ENCODE measurements around the gene NTNG2. TPM values are rescaled to one million over a fixed set of nuclear protein-coding genes. Genes with fewer than 3 reads are reported as not detected.

Gene NTNG2
- polyA plus RNA-seq, 3 donors: 0.20 to 0.40 (median 0.32) TPM

DNA sequence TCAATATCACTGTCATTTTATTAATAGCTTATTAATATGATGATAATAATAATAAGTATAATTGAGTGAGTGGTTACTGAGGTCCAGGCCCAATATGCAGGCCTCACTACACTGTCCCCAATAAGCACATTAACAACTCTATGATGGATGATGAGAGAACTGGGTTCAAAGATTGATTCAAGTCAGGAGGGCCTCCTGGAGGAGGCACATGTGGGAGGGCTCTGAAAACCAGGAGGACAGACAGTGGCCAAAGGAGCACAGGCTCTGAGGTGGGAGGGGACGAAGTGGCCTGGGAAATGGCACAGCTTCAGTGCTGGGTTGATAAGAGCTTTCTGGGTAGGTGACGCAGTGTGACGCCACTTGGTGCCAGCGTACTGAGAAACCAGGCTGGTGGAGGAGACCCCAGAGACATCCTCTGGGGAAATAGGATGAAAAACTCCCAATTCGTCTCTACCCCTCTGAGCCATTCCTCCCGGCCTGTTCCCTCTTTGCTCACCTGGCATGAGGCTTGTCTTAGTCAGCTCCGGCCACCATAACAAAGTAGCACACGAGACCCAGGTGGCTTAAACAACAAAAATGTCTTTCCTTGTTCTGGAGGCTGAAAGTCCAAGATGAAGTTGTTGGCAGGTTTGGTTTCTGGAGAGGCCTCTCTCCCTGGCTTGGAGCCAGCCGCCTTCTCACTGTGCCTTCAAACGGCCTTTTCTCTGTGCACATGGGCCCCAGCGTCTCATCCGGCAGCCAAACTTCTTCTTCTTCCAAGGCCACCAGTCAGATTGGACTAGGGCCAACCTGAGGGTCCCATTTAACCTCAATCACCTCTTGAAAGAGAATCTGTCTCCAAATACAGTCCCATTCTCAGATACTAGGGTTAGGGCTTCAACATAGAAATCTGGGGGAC, 31.6 kb downstream of the NTNG2 start:
- DNase-seq (ENCODE audit: extremely low read depth in 1 of 11, low read depth in 9 of 11, low spot score in 4 of 11): no peak

DNA sequence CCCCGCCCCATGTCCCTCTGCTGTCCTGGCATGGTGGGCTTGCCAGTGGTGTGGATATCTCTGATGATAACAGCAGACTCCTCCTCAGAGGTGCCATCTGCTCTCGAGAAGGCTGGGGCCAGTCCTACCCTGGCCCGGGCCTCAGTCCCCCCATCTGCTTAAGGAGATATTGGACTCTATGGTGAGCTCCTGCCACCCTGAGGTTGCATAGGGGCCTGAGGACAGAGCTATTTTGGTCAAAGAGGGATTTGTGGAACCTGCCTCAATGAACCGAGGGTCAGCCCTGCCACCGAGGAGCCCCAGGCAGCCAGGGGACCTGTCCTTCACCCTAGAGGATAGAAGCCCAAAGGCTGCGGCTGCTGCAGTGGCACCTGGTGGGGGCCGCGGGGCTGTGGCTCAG, 32.6 kb downstream of the NTNG2 start:
- no peak for DNase-seq (ENCODE audit: extremely low read depth in 1 of 11, low read depth in 9 of 11, low spot score in 4 of 11)

DNA sequence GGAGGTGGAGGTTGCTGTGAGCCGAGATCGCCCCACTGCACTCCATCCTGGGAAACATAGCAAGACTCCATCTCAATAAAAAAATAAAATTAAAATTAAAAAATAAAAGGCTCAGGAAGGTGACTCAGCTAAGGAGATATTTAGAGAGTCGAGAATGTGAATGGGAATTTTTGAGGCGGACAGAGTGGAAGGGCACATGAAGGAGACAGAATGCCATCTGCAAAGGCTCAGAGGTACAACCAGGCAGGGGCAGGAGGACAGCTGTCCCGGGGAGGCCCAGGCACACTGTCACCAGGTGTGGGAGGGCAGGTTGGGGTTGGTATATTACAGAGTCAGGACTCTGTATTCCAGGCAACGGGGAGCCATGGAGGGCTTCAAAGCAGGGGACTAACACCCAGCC, 35.5 kb downstream of the NTNG2 start:
- no peak for DNase-seq (ENCODE audit: extremely low read depth in 1 of 11, low read depth in 9 of 11, low spot score in 4 of 11)

DNA sequence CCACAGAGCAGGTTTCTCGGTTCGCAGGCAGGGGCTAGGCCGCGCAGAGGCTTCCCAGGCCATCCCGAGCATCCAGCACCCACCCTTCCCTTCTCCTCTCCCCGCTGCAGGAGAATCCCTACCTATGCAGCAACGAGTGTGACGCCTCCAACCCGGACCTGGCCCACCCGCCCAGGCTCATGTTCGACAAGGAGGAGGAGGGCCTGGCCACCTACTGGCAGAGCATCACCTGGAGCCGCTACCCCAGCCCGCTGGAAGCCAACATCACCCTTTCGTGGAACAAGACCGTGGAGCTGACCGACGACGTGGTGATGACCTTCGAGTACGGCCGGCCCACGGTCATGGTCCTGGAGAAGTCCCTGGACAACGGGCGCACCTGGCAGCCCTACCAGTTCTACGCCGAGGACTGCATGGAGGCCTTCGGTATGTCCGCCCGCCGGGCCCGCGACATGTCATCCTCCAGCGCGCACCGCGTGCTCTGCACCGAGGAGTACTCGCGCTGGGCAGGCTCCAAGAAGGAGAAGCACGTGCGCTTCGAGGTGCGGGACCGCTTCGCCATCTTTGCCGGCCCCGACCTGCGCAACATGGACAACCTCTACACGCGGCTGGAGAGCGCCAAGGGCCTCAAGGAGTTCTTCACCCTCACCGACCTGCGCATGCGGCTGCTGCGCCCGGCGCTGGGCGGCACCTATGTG, 36.1 kb downstream of the NTNG2 start:
- DNase-seq (ENCODE audit: extremely low read depth in 1 of 11, low read depth in 9 of 11, low spot score in 4 of 11): no peak

DNA sequence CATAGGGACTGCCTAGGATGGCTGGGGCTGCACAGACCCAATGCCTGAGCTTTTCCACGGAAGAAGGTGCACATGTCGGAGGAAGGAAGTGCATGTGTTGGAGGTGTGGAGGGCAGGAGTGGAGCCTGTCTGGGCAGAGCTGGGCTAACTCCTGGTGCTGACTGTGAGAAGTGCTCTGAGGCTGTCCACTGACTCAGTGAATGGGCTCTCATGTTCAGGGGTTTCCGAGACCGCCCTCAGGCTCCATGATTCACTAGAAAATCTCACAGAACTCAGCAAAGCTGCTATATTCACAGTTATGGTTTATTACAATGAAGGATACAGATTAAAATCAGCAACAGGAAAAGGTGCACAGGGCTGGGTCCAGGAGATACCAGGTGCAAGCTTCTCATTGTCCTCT, 37.2 kb downstream of the NTNG2 start:
- no peak for DNase-seq (ENCODE audit: extremely low read depth in 1 of 11, low read depth in 9 of 11, low spot score in 4 of 11)

DNA sequence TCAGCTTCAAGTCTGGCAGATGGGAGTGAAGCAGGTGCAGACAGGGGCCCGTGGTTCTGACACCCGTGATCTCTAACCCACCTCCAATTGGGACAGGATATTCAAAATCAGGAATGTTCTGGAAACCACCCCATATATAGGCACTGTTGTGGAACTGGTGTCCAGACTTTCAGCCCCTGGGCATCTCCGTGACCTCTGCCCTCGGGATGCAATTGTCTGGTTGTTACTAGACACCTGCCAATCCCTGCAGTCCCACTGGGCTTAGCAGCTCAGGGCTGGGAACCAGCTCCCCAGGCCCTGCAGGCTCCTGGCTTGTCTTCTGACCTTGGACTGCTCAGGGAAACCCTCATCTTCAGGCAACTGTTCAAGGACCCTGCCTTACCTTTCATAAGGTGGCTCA, 38.8 kb downstream of the NTNG2 start:
- no peak for DNase-seq (ENCODE audit: extremely low read depth in 1 of 11, low read depth in 9 of 11, low spot score in 4 of 11)

DNA sequence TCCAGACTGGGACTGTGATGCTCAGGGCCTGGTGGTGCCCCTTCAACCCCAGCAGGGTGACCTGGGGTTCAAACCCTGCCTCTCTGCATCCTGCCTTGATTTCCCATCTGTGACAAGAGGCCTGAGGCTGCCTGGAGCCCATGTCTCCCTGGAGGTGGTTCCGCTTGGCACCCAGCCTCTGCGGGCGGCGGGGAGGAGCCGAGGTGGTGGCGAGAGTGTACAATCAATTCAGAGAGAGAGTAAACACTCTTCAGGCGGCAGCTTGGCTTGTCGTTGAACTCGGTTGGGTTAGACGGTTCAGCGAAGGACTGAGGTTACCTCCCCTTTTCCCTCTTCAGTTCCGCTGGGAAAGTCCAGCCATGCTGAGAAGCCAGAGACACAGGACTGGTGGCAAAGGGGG, 39.3 kb downstream of the NTNG2 start:
- no peak for DNase-seq (ENCODE audit: extremely low read depth in 1 of 11, low read depth in 9 of 11, low spot score in 4 of 11)

DNA sequence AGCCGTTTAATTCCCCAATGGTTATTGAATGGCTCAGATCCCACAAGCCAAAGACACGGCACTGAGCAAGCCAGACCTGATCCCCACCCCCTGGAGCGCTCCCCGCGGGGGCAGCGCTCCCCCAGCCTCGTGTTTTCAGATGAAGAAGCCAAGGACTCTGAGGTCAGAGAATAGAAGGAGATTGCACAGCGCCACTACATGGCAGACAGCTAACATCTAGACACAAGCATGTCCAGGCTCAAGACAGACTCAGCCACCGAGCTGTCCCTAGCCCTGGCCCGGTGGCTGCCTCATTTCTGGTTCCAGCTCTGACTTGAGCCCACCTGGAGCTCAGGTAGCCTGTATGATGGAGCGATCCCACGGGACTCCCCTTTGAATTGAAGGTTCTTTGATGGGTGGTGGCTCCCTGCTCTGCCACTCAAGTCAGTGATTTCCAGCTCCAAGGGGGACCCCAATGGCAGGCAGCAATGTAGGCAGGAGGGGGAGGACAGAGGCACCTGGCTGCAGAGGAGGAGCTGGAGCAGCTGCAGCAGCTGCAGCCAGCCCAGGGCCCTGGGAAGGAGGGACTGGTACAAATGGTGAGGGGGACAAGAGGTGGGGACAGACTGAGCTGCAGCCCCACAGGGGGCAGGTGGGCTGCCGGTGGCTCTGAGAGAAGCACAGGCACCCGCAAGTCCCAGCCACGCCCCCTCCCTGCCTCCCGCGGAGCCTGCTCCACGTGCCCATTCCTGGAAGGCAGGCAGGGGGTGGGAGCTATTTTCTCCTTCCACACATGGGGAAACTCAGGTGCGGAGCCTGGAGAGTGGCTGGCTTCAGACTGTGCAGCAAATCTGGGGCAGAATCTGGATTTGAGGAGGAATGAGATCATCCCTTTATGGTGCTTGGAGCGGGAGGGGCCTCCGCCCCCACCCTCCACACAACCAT, 40.2 kb downstream of the NTNG2 start:
- DNase-seq (ENCODE audit: extremely low read depth in 1 of 11, low read depth in 9 of 11, low spot score in 4 of 11): no peak

DNA sequence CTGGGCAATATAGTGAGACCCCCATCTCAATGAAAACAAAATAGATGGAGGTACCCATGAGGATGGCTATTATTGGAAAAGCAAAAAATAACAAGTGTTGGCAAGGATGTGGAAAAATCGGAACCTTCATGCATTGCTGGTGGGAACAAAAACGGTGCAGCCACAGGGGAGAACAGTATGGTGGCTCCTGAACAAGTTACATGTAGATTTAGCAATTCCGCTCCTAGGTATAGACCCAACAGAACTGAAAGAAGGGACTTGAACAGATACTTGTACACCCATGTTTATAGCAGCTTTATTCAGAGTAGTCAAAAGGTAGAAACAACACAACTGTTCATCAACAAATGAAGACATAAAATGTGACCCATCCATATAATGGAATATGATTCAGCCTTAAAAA, 43.0 kb downstream of the NTNG2 start:
- no peak for DNase-seq (ENCODE audit: extremely low read depth in 1 of 11, low read depth in 9 of 11, low spot score in 4 of 11)

DNA sequence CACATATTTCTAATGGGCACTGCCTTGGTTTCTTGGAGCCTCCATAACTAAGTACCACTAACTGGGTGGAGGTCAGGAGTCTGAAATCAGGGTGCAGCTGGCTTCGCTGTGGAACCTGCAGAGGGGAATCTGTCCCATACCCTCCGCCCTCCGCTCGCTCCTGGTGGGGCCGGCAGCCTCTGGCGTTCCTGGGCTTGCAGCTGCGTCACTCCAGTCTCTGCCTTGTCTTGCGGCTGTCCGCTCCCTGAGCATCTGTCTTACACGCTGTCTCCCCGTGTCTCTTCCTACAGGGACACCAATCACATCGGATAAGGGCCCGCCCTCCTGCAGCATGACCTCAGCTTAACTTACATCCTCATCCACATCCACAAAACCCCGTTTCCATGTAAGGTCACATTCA, 45.4 kb downstream of the NTNG2 start:
- no peak for DNase-seq (ENCODE audit: extremely low read depth in 1 of 11, low read depth in 9 of 11, low spot score in 4 of 11)

DNA sequence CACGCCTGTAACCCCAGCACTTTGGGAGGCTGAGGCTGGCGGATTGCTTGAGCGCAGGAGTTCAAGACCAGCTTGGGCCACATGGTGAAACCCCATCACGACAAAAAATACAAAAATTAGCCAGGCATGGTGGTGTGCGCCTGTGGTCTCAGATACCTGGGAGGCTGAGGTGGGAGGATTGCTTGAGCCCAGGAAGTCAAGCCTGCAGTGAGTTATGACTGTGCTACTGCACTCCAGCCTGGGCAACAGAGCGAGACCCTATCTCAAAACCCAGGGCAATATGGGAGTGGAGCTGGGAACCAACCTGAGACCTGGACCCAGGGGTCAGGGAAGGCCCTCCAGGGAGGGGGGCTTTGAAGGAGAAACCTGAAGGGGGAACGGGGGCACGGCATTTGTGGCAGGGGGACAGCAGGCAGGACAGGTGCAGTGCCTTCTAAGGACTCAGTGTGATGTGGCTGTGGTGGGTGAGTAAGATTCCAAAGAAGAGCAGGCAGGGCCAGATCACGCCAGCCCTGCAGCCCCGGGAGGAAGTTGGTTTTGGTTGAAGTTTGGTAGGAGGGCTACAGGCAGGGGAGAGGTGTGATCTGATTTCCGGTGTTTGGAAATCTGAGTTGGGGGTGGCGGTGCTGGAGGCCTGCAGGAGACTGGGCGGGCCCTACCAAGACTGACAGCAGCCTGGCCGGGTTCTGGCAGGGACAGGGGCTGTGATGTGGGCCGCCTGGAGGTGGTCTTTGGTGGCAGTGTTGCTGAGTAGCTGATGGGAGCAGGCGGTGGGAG, 46.2 kb downstream of the NTNG2 start:
- DNase-seq (ENCODE audit: extremely low read depth in 1 of 11, low read depth in 9 of 11, low spot score in 4 of 11): no peak

DNA sequence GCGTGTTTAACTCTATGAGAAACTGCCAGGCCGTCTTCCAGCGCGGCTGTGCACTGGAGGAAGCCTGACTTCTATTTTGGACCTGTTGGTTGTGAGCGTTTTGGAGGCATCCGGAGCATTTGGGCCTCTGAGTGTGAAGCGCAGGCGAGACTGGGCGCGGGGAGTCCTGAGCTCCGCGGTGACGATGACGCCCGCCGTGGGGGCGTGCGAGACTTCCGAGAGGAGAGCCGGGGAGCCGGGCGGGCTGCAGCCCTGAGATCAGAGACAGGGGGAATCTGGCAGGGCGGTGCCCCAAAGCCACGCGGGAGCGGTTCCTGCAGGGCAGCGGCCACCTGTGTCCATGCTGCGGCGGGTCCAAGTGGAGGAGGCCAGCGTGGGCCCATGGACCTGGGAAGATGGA, 47.4 kb downstream of the NTNG2 start:
- DNase-seq (ENCODE audit: extremely low read depth in 1 of 11, low read depth in 9 of 11, low spot score in 4 of 11): no peak

DNA sequence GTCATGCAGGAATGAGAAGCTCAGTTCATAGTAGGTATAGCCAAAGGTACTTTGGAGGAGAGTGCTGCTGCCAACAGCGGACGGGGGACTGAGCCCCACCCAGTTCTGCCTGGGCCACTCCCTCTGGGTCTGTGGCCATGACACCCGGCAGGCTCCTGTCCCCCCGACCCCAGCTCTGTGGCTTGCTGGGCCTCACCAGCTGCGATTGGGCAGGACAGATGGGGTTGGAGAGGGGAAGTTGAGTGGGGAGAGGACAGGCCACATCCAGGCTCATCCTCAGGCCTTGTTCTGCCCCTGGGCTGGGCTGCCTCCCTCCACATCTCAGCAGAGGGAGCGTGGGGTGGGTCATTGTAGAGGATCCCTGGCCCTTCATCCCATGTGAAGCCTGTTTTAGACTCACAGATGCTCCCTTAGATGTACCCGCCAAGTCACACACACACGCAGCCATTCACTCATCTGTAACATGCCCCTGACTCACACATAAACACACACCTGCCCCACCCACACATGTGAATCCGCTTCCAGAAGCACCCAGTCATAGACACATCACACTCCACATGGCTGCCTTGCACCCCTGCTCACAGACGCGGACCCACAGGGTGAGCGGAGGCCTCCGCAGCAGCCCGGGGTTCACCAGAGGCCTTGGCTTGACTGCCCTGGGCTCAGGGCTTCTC, 48.8 kb downstream of the NTNG2 start:
- no peak for DNase-seq (ENCODE audit: extremely low read depth in 1 of 11, low read depth in 9 of 11, low spot score in 4 of 11)

DNA sequence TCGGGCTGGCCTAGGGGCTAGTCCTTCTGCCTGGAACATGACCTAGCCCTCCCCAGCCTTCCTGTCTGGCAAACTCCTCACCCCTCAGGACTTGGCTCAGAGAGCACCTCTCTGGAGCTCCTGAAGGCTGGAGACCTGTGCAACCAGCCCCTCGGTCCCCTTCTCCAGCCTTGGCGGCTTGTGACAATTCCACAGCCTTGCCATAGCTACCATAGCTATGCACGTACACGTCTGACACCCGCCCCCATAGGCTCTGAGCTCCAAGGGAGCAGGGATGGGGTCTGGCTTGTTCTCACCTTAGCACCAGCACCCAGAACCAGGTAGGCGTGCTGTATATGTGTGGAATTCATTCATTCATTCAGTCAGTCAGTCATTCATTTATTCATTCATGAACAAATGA, 49.7 kb downstream of the NTNG2 start:
- DNase-seq (ENCODE audit: extremely low read depth in 1 of 11, low read depth in 9 of 11, low spot score in 4 of 11): no peak

DNA sequence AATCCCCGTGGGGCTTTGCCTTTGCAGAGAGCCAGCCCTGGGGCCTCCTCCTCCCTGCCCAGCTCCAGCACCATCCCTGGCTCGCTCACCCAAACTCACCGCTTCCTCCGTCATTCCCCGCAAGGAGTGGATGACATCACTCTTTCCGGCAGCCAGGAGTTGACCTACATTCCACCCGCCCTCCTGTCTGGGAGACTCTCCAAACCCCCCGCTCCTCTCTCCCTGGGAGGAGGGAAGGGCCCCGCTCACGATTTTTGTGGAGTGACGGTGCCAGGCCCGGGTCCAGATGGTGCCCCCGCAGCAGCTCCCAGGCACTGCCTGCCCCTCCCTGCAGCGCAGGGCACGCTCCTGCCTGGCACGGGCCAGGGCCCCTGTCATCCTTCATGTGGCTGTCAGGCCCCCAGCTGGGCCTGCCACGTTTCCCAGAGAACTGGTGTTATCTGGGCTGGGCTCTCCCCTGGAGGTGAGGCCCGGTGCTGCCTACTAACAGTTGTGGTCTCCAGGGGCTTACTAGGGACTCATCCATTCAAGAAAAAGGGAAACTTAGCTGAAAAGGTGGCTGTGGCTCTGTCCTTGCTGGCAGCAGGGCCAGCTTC, 52.3 kb downstream of the NTNG2 start:
- peak in 8 of 11 donors; percentile 23 to 59 (median 47) for DNase-seq (ENCODE audit: extremely low read depth in 1 of 11, low read depth in 9 of 11, low spot score in 4 of 11)

DNA sequence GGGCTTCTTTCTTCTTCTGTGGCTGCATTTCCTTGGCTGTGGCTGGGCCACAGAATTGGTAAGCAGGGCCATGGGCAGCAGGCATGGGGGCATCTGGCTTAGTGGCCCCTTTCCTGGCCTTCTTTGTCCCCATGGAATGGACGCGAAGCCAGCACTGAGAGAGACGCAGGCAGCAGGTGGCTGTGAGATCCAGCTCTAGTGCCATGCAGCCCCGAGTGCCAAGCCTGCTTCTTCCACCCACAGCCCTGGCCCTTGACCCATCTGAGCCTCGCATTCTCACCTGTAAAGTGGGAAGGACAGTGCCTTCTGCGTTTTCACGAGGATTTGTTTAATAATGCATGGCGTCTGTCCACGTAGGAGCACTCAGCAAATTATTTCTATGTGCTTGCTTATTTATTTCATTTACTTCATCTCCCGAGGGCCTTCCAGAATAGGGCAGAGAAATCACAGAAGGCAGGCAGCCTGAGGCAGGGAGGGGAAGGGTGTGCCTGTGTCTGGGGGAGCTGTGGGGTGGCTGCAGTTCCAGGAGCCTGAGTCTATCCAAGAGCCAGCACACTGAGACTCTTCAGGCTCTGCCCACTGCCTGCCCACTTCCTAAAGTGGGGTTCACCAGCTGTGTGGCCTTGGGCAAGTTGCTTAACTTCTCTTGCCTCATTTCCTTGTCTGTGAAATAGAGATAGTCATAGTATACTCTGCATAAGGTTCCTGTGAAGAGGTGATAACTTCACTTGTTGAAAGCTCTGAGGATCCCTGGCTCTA, 55.2 kb downstream of the NTNG2 start:
- no peak for DNase-seq (ENCODE audit: extremely low read depth in 1 of 11, low read depth in 9 of 11, low spot score in 4 of 11)

DNA sequence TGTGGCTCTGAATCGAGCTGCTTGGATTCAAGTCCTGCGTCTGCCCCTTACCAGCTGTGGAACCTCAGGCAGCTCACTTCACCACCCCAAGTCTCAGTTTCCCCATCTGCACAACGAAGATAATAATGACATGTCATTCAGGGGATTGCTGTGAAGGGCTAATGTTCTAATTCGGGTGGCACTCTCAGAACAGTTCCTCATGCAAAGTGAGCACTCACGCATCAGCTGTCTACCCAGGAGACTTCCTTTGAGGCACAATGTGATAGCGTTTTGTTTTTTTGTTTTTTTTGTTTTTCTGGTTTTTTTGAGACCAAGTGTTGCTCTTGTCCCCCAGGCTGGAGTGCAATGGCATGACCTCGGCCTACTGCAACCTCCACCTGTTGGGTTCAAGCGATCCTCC, 56.4 kb downstream of the NTNG2 start:
- no peak for DNase-seq (ENCODE audit: extremely low read depth in 1 of 11, low read depth in 9 of 11, low spot score in 4 of 11)
